A673 (cell line): ENCODE results near the gene IRAK3. TPM values are rescaled to one million over a fixed set of nuclear protein-coding genes. Genes with fewer than 3 reads are reported as not detected.
"Not testable (repeated sequence)": the region's sequence is repeated elsewhere in the genome, so short reads cannot be mapped to it uniquely, and the experiment has no call there.

Source experiments
- BruUV-seq: library from RNA; stranded (reverse); fragments of 400-500 nt; replicated peaks from 2 replicates; lab custom pipeline; 2021; lab: Mats Ljungman, UMichigan
- CTCF ChIA-PET: fragments of 300-600 bp; sonication (Branson Sonifier 250); formaldehyde crosslinking; loops from one replicate; lab custom pipeline; 2022; ENCODE audit warnings: antibody characterized with exemption; lab: Charles Lee
- POLR2A ChIA-PET: fragments of 300-600 bp; sonication (Branson Sonifier 250); formaldehyde crosslinking; loops from one replicate; lab custom pipeline; 2022; ENCODE audit warnings: antibody characterized with exemption; ENCODE audit not compliant: low non-redundant PET; lab: Charles Lee
- DNase-seq: peaks from one replicate; pipeline ENCODE4 v3.0.0-alpha.2; 2015; ENCODE audit warnings: low spot score
- H3K27ac ChIP-seq: fragments of 200-600 bp; sonication (generic); 2 replicates; pipeline ENCODE4 v1.5.1; 2016; ENCODE audit warnings: mixed run types, low read depth, mild to moderate bottlenecking, mixed read lengths, antibody characterized with exemption, low read length; ENCODE audit not compliant: poor library complexity, severe bottlenecking
- H3K27me3 ChIP-seq: fragments of 200-600 bp; sonication (generic); replicated peaks from 2 replicates; pipeline ENCODE4 v1.6.1; 2017; ENCODE audit warnings: mixed run types, low read depth, mild to moderate bottlenecking, mixed read lengths, antibody characterized with exemption, low read length; ENCODE audit not compliant: insufficient read depth, poor library complexity
- H3K36me3 ChIP-seq: fragments of 200-600 bp; sonication (generic); 2 replicates; pipeline ENCODE4 v1.6.1; 2016; ENCODE audit warnings: mixed run types, mild to moderate bottlenecking, mixed read lengths, antibody characterized with exemption, low read length; ENCODE audit not compliant: insufficient read depth, poor library complexity, severe bottlenecking
- H3K4me1 ChIP-seq: fragments of 200-600 bp; sonication (generic); 2 replicates; pipeline ENCODE4 v1.6.1; 2017; ENCODE audit warnings: mixed run types, mild to moderate bottlenecking, mixed read lengths, antibody characterized with exemption, low read length; ENCODE audit not compliant: insufficient read depth, poor library complexity, severe bottlenecking
- H3K4me3 ChIP-seq: fragments of 200-600 bp; sonication (generic); 2 replicates; pipeline ENCODE4 v1.5.1; 2016; ENCODE audit warnings: low read depth, mixed run types, mild to moderate bottlenecking, mixed read lengths, low read length; ENCODE audit not compliant: poor library complexity, severe bottlenecking
- H3K9me3 ChIP-seq: fragments of 200-600 bp; sonication (generic); 2 replicates; pipeline ENCODE4 v1.6.1; 2016; ENCODE audit warnings: mixed run types, low read depth, mild to moderate bottlenecking, mixed read lengths, antibody characterized with exemption, low read length; ENCODE audit not compliant: poor library complexity, severe bottlenecking
- EZH2 ChIP-seq: fragments of 200-600 bp; sonication (generic); IDR thresholded peaks from 2 replicates; pipeline ENCODE4 v1.6.1; 2017; ENCODE audit warnings: borderline replicate concordance, low read depth, mild to moderate bottlenecking, mixed read lengths, antibody characterized with exemption, low read length; ENCODE audit not compliant: poor library complexity, severe bottlenecking
- intact Hi-C: fragments of 100-400 bp; cut with micrococcal nuclease; formaldehyde crosslinking; loops from one replicate; pipeline ENCODE4 v1.10.0; 2022; ENCODE audit not compliant: unreplicated experiment
- total RNA-seq: library from RNA; stranded (reverse); gene quantifications from 2 replicates; pipeline ENCODE4 v1.2.3, GENCODE V29; 2021
- TF ChIP-seq, protein P1 (sequence below): fragments of 300-800, 200-600 bp; sonication (generic); conservative IDR thresholded peaks from 2 replicates; pipeline ENCODE4 v1.5.1; 2017; ENCODE audit warnings: low read depth, mild to moderate bottlenecking, antibody characterized with exemption, low read length, moderate library complexity, mixed read lengths

IRAK3 gene
- total RNA-seq, 1 experiment from 2014 or later: 0.19 TPM

DNA sequence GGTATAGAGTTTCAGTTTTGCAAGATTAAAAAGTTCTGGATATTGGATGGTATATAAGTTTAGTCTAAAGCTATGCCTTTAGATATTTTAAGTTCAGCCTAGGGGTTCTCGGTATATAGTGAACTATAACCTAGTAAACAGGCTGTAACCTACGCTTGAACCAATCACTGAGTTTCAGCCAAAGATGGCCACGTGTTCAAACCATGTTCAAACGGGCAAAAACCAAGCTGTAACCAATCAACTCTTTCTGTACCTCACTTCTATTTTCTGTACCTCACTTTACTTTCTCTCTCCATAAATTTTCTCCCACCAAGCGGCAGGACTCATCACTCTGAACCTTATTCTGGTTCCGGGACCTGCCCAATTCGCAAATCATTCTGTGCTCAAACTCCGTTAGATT, 20.6 kb upstream of the IRAK3 start:
- H3K27me3 ChIP-seq: no peaks in the 10 kb centered on the region
- H3K4me3 ChIP-seq: peak overlapping the region; percentile 71
- no peak for DNase-seq
- H3K4me1 ChIP-seq: peaks cover 9% of the 10 kb centered on the region
- peaks cover 21% of the 10 kb centered on the region for H3K36me3 ChIP-seq
- ChIA-PET POLR2A (interaction anchor here (0.5 kb wide), 1 partner anchor 1423 kb away, joined by 3 read pairs; no protein-coding TSS in a partner anchor), CTCF (interaction anchor here (0.6 kb wide), 1 partner anchor 1350 kb away, joined by 4 read pairs; no protein-coding TSS in a partner anchor)
- peaks cover 21% of the 10 kb centered on the region for H3K9me3 ChIP-seq
- H3K27ac ChIP-seq: peak overlapping the region; percentile 97
- intact Hi-C loops: no loop called here
- no TSS peak for BruUV-seq
- TF ChIP-seq, protein P1, sequence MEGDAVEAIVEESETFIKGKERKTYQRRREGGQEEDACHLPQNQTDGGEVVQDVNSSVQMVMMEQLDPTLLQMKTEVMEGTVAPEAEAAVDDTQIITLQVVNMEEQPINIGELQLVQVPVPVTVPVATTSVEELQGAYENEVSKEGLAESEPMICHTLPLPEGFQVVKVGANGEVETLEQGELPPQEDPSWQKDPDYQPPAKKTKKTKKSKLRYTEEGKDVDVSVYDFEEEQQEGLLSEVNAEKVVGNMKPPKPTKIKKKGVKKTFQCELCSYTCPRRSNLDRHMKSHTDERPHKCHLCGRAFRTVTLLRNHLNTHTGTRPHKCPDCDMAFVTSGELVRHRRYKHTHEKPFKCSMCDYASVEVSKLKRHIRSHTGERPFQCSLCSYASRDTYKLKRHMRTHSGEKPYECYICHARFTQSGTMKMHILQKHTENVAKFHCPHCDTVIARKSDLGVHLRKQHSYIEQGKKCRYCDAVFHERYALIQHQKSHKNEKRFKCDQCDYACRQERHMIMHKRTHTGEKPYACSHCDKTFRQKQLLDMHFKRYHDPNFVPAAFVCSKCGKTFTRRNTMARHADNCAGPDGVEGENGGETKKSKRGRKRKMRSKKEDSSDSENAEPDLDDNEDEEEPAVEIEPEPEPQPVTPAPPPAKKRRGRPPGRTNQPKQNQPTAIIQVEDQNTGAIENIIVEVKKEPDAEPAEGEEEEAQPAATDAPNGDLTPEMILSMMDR: no peak
- no peak for TF ChIP-seq EZH2

DNA sequence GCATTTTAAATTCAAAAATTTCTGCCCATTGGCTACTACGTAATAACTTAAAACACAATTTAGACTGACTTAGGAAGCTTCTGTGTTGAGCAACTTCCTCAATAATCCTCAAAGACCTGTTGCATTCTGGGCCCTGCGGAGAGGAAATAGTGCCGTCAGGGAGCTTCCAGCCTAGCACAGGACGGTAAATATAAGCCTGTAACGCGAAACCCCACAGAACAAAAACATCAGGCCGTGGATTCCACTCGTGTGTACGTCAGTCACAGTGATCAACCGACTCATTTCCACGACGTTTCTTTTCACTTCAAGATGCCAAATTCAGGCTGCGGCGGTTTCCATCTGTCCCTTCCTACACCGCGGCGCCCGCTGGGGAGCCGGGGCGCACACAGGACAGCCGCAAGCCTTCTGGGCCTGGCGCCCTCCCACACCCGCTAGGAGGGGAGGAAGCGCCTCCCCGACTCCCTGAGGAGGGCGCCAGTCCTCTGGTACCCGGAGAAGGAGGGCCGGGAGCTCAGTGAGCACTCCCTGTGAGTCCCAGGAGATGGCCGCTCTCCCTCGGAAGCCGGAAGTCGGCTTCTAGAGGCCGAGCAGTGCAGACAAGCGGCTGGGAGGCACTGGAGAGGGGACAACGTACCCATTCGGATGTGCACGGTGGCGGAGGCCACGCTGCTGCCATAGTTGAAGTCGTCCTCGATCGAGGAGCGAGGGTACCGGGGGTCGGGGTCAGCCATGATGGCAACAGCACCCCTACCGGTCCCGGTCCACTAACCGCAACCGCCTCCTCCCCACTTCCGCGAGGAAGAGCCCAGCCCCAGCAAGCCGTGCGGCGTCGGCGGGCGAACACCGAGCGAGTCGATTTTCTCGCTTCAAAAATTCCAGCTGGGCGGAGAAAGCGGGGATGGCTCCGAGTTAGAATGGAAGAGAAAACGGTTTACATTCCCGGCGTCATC, 19.5 kb upstream of the IRAK3 start, which contains the start of gene TMBIM4:
Gene TMBIM4 (minus strand): TSS at position 776 of the 950 bp plus-strand sequence. CDS start 45 bp downstream, at position 731.
- CTCF ChIA-PET: interaction anchor here (0.6 to 1.6 kb wide), 9 partner anchors 10 to 1352 kb away, joined by 3 to 11 read pairs (median 4); partner anchors contain the start of gene LLPH
- Histone ChIP-seq H3K27me3 (no peaks in the 10 kb centered on the region), H3K9me3 (peaks cover 15% of the 10 kb centered on the region), H3K4me1 (peaks cover 9% of the 10 kb centered on the region), H3K36me3 (peaks cover 20% of the 10 kb centered on the region), H3K27ac (peak within 1 kb of the TSS; percentile 97), H3K4me3 (peak within 1 kb of the TSS; percentile 71)
- intact Hi-C loops: loop anchor here (1.0 kb wide), 1 partner anchor 102 kb away; no protein-coding TSS in a partner anchor
- no peak for TF ChIP-seq EZH2
- TF ChIP-seq, protein P1: peak; percentile 58
- POLR2A ChIA-PET: interaction anchor here (0.5 to 0.7 kb wide), 4 partner anchors 94 to 1424 kb away, joined by 3 to 4 read pairs (median 3); no protein-coding TSS in a partner anchor
- DNase-seq: peak; percentile 98
- no TSS peak for BruUV-seq

DNA sequence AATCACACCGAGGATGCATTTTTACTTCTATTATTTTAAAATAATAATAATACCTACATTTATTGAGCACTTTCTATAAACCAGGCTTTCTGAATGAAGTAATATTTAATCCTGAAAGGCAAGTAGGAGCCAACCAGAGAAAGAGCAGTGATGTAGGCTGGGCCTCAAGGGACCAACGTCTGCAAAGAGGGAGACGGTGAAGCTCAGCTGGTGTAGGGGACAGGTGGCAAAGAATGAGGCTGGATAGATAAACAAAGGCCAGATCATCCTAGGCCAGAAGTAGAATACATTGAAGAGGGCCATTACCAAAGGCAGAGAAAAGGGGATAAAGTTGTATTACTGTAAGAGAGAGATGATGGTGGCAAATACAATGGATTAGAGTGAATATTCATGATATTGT, 18.4 kb upstream of the IRAK3 start:
- no peak for TF ChIP-seq EZH2
- TF ChIP-seq, protein P1: no peak
- Histone ChIP-seq H3K27ac (no peak overlapping the region), H3K36me3 (peaks cover 9% of the 10 kb centered on the region), H3K4me1 (peaks cover 9% of the 10 kb centered on the region), H3K4me3 (peak overlapping the region; percentile 71), H3K27me3 (no peaks in the 10 kb centered on the region), H3K9me3 (peaks cover 4% of the 10 kb centered on the region)
- intact Hi-C loops: no loop called here
- no peak for DNase-seq
- BruUV-seq: no TSS peak
- ChIA-PET POLR2A (no interaction called here), CTCF (interaction anchor here (0.7 to 1.6 kb wide), 2 partner anchors 11 to 30 kb away, joined by 4 to 5 read pairs; no protein-coding TSS in a partner anchor)

DNA sequence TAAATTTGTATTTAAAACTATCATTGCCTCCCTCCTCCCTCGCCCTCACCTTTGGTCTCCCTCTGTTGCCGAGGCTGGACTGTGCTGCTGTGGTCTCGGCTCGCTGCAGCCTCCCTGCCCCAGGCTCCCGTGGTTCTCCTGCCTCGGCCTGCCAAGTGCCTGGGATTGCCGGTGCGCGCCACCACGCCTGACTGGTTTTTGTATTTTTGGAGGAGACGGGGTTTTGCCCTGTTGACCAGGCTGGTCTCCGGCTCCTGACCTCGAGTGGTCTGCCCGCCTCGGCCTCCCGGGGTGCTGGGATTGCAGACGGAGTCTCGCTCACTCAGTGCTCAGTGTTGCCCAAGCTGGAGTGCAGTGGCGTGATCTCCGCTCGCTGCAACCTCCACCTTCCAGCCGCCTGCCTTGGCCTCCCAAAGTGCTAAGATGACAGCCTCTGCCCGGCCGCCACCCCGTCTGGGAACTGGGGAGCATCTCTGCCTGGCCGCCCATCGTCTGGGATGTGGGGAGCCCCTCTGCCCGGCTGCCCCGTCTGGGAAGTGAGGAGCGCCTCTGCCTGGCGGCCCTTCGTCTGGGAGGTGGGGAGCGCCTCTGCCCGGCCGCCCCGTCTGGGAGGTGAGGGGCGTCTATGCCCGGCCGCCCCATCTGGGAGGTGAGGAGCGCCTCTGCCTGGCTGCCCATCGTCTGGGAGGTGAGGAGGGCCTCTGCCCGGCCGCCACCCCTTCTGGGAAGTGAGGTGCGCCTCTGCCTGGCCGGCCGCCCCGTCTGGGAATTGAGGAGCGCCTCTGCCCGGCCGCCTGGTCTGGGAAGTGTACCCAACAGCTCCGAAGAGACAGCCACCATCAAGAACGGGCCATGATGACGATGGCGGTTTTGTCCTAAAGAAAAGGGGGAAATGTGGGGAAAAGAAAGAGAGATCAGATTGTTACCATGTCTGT, 14.4 kb upstream of the IRAK3 start:
- intact Hi-C loops, H3K9me3 ChIP-seq, BruUV-seq, H3K4me3 ChIP-seq, H3K4me1 ChIP-seq, POLR2A ChIA-PET, H3K27me3 ChIP-seq, H3K36me3 ChIP-seq, DNase-seq, CTCF ChIA-PET, H3K27ac ChIP-seq: not testable (repeated sequence)
